Endothelial cell of umbilical vein (primary cell): ENCODE results near the gene RFPL4AL1.

Experiments
- CTCF ChIP-seq, 2 donors: IDR thresholded peaks; 1 replicate in 1 of 2; 2 replicates in 1 of 2; pipeline ENCODE4 v1.5.1; 2011; ENCODE audit warnings: low read length in 2 of 2, mild to moderate bottlenecking in 2 of 2, moderate library complexity in 2 of 2, control low read depth in 1 of 2, inconsistent platforms in 1 of 2, low read depth in 1 of 2; ENCODE audit not compliant: insufficient read depth in 1 of 2; ENCODE audit errors: extremely low read depth in 1 of 2
- EZH2 ChIP-seq: IDR thresholded peaks from 2 replicates; pipeline ENCODE4 v1.6.1; 2012; ENCODE audit warnings: borderline replicate concordance, low read depth, mild to moderate bottlenecking, moderate library complexity, low read length, inconsistent platforms; ENCODE audit not compliant: severe bottlenecking

- TF ChIP-seq CTCF (IDR thresholded peaks at IDR 0.05; ENCODE audit: extremely low read depth in 1 of 2, insufficient read depth in 1 of 2, low read depth in 1 of 2, low read length in 2 of 2) = no peak
- no peak for TF ChIP-seq EZH2
These were observed 26.1 kb downstream of the RFPL4AL1 start for GRCh38 chr19:55795021-55795420.
